Vagina (tissue), 2 donors: Measurements from ENCODE around the gene CARD14.

Experiments
- CTCF ChIP-seq, 3 experiments: fragments of 450-650 bp in 2 of 3; fragments of 200-600 bp in 1 of 3; sonication (generic) in 1 of 3; IDR thresholded peaks; one replicate each; pipeline ENCODE4 v1.5.1; 2017 to 2019; ENCODE audit warnings: antibody characterized with exemption in 3 of 3, mild to moderate bottlenecking in 2 of 3, moderate library complexity in 2 of 3
- POLR2A ChIP-seq, 2 donors: fragments of 450-650 bp; IDR thresholded peaks; one replicate each; pipeline ENCODE4 v1.6.1; 2017; ENCODE audit warnings: antibody characterized with exemption in 2 of 2, mild to moderate bottlenecking in 2 of 2, moderate library complexity in 2 of 2

- no peak for TF ChIP-seq POLR2A (IDR thresholded peaks at IDR 0.05)
- no peak for TF ChIP-seq CTCF (IDR thresholded peaks at IDR 0.05)
Measured at GRCh38 chr17:80248894-80249710, 79.3 kb downstream of the CARD14 start.
